Measurements from ENCODE around the gene CRBN.

DNA sequence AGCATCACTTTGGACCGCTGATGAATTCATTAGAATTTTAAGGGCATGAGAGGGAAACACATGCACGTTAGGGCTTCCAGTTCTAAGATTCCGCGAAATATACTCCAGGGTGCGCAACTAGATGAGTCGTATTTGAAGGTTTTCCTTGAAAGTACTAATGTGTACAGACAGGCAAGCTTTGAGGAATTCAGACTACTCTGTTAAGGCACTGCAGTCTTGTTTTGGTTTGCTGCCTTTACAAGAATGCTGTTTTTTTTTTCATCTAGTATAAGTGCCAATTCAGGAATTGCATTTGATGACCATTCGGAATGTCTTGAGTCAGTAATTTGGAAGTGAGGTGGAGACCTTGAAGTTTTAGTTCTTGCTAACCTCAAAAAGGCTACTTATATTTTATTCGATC lies 33.7 kb downstream of the CRBN start:
- TF ChIP-seq, protein P1, sequence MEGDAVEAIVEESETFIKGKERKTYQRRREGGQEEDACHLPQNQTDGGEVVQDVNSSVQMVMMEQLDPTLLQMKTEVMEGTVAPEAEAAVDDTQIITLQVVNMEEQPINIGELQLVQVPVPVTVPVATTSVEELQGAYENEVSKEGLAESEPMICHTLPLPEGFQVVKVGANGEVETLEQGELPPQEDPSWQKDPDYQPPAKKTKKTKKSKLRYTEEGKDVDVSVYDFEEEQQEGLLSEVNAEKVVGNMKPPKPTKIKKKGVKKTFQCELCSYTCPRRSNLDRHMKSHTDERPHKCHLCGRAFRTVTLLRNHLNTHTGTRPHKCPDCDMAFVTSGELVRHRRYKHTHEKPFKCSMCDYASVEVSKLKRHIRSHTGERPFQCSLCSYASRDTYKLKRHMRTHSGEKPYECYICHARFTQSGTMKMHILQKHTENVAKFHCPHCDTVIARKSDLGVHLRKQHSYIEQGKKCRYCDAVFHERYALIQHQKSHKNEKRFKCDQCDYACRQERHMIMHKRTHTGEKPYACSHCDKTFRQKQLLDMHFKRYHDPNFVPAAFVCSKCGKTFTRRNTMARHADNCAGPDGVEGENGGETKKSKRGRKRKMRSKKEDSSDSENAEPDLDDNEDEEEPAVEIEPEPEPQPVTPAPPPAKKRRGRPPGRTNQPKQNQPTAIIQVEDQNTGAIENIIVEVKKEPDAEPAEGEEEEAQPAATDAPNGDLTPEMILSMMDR (IDR thresholded peaks at IDR 0.05; ENCODE audit: low read length), result no peak
- TF ChIP-seq EZH2 (optimal IDR thresholded peaks at IDR 0.05; ENCODE audit: low read depth, low read length) (no peak), EZH2phosphoT487 (IDR thresholded peaks at IDR 0.05; ENCODE audit: low read length) (no peak)

Measured in MM.1S (cell line).